GM12878 (cell line): ENCODE measurements around the gene LCE3E. TPM values are rescaled to one million over a fixed set of nuclear protein-coding genes. Genes with fewer than 3 reads are reported as not detected.

Source experiments
- polyA plus RNA-seq, 11 experiments: library from polyadenylated mRNA; depleted of rRNA in 4 of 11; unstranded in 6 of 11; stranded (reverse) in 5 of 11; fragments of >200 nt; fragmentation: Nextera tagmentation in 4 of 11; fragmentation: Illumina TruSeq in 1 of 11; extraction: Ambion mirVana in 4 of 11; extraction: Trizol in 1 of 11; gene quantifications; 1 replicate in 1 of 11; 2 replicates in 10 of 11; pipeline versions ENCODE4 v1.2.1 to v1.2.3, GENCODE V29; 2011 to 2016; ENCODE audit warnings: inconsistent platforms in 2 of 11, missing spikeins in 2 of 11, low read depth in 1 of 11
- small RNA-seq: library from RNA; depleted of rRNA; stranded (forward); fragments of <200 nt; gene quantifications from one replicate; pipeline ENCODE3, GENCODE V24; 2014
- total RNA-seq, 4 experiments: library from RNA; depleted of rRNA in 3 of 4; stranded (reverse); fragments of >200 nt in 3 of 4; fragmentation: Illumina TruSeq in 1 of 4; extraction: Trizol in 1 of 4; gene quantifications; 2 replicates each; pipeline versions ENCODE4 v1.2.1 to v1.2.3, GENCODE V29; 2013 to 2021

Gene LCE3E
- total and polyA plus RNA-seq, 10 of the 15 experiments (the other 5 are each of a cell fraction or from before 2014, with no cell fraction given): not detected

Small RNAs within 50 kb of the gene (small RNA-seq; reads per million reads assigned to genes)
- not detected for gene LCE3B

Other genes starting within 250 kb of the LCE3E start
Only the 7 nearest of the 20 such genes appear.
- gene LCE5A, start 56.0 kb downstream of the LCE3E start, total RNA-seq (2014; rRNA removed): not detected in 2 replicates
- not detected in 2 replicates for gene LCE5A, start 56.0 kb downstream of the LCE3E start, total RNA-seq (2014; rRNA removed; fragmentation: Illumina TruSeq; extraction: Trizol)
- gene LCE5A, start 56.0 kb downstream of the LCE3E start, total RNA-seq (2021): not detected in 2 replicates
- gene LCE5A, start 56.0 kb downstream of the LCE3E start, polyA plus RNA-seq (2011; rRNA removed): not detected in 2 replicates
- gene LCE5A, start 56.0 kb downstream of the LCE3E start, polyA plus RNA-seq (2014; fragmentation: Illumina TruSeq; extraction: Trizol): not detected in 2 replicates
- gene LCE5A, start 56.0 kb downstream of the LCE3E start, polyA plus RNA-seq (2014; fragmentation: Nextera tagmentation; extraction: Ambion mirVana): not detected
- not detected in 2 replicates for gene LCE5A, start 56.0 kb downstream of the LCE3E start, polyA plus RNA-seq (2014; rRNA removed)
- gene LCE5A, start 56.0 kb downstream of the LCE3E start, polyA plus RNA-seq (2016; fragmentation: Nextera tagmentation; extraction: Ambion mirVana): not detected
- not detected in 2 replicates for gene CRCT1, start 52.3 kb downstream of the LCE3E start, total RNA-seq (2014; rRNA removed)
- gene CRCT1, start 52.3 kb downstream of the LCE3E start, total RNA-seq (2014; rRNA removed; fragmentation: Illumina TruSeq; extraction: Trizol): not detected in 2 replicates
- not detected in 2 replicates for gene CRCT1, start 52.3 kb downstream of the LCE3E start, total RNA-seq (2021)
- gene CRCT1, start 52.3 kb downstream of the LCE3E start, polyA plus RNA-seq (2011; rRNA removed): not detected in 2 replicates
- gene CRCT1, start 52.3 kb downstream of the LCE3E start, polyA plus RNA-seq (2014; fragmentation: Illumina TruSeq; extraction: Trizol): not detected in 2 replicates
- not detected for gene CRCT1, start 52.3 kb downstream of the LCE3E start, polyA plus RNA-seq (2014; fragmentation: Nextera tagmentation; extraction: Ambion mirVana)
- not detected in 2 replicates for gene CRCT1, start 52.3 kb downstream of the LCE3E start, polyA plus RNA-seq (2014; rRNA removed)
- not detected for gene CRCT1, start 52.3 kb downstream of the LCE3E start, polyA plus RNA-seq (2016; fragmentation: Nextera tagmentation; extraction: Ambion mirVana)
- gene LCE3D, start 13.7 kb upstream of the LCE3E start, total RNA-seq (2014; rRNA removed): not detected in 2 replicates
- not detected in 2 replicates for gene LCE3D, start 13.7 kb upstream of the LCE3E start, total RNA-seq (2014; rRNA removed; fragmentation: Illumina TruSeq; extraction: Trizol)
- not detected in 2 replicates for gene LCE3D, start 13.7 kb upstream of the LCE3E start, total RNA-seq (2021)
- not detected in 2 replicates for gene LCE3D, start 13.7 kb upstream of the LCE3E start, polyA plus RNA-seq (2011; rRNA removed)
- not detected in 2 replicates for gene LCE3D, start 13.7 kb upstream of the LCE3E start, polyA plus RNA-seq (2014; fragmentation: Illumina TruSeq; extraction: Trizol)
- not detected for gene LCE3D, start 13.7 kb upstream of the LCE3E start, polyA plus RNA-seq (2014; fragmentation: Nextera tagmentation; extraction: Ambion mirVana)
- gene LCE3D, start 13.7 kb upstream of the LCE3E start, polyA plus RNA-seq (2014; rRNA removed): 0.27 TPM in 1 of 2 replicates, not detected in the other
- not detected for gene LCE3D, start 13.7 kb upstream of the LCE3E start, polyA plus RNA-seq (2016; fragmentation: Nextera tagmentation; extraction: Ambion mirVana)
- gene LCE3C, start 33.5 kb upstream of the LCE3E start, total RNA-seq (2014; rRNA removed): not detected in 2 replicates
- not detected in 2 replicates for gene LCE3C, start 33.5 kb upstream of the LCE3E start, total RNA-seq (2014; rRNA removed; fragmentation: Illumina TruSeq; extraction: Trizol)
- gene LCE3C, start 33.5 kb upstream of the LCE3E start, total RNA-seq (2021): not detected in 2 replicates
- gene LCE3C, start 33.5 kb upstream of the LCE3E start, polyA plus RNA-seq (2011; rRNA removed): not detected in 2 replicates
- gene LCE3C, start 33.5 kb upstream of the LCE3E start, polyA plus RNA-seq (2014; fragmentation: Illumina TruSeq; extraction: Trizol): not detected in 2 replicates
- gene LCE3C, start 33.5 kb upstream of the LCE3E start, polyA plus RNA-seq (2014; fragmentation: Nextera tagmentation; extraction: Ambion mirVana): not detected
- gene LCE3C, start 33.5 kb upstream of the LCE3E start, polyA plus RNA-seq (2014; rRNA removed): not detected in 2 replicates
- not detected for gene LCE3C, start 33.5 kb upstream of the LCE3E start, polyA plus RNA-seq (2016; fragmentation: Nextera tagmentation; extraction: Ambion mirVana)
- not detected in 2 replicates for gene LCE3B, start 47.0 kb upstream of the LCE3E start, total RNA-seq (2014; rRNA removed)
- not detected in 2 replicates for gene LCE3B, start 47.0 kb upstream of the LCE3E start, total RNA-seq (2014; rRNA removed; fragmentation: Illumina TruSeq; extraction: Trizol)
- gene LCE3B, start 47.0 kb upstream of the LCE3E start, total RNA-seq (2021): not detected in 2 replicates
- gene LCE3B, start 47.0 kb upstream of the LCE3E start, polyA plus RNA-seq (2011; rRNA removed): not detected in 2 replicates
- not detected in 2 replicates for gene LCE3B, start 47.0 kb upstream of the LCE3E start, polyA plus RNA-seq (2014; fragmentation: Illumina TruSeq; extraction: Trizol)
- not detected for gene LCE3B, start 47.0 kb upstream of the LCE3E start, polyA plus RNA-seq (2014; fragmentation: Nextera tagmentation; extraction: Ambion mirVana)
- gene LCE3B, start 47.0 kb upstream of the LCE3E start, polyA plus RNA-seq (2014; rRNA removed): not detected in 2 replicates
- not detected for gene LCE3B, start 47.0 kb upstream of the LCE3E start, polyA plus RNA-seq (2016; fragmentation: Nextera tagmentation; extraction: Ambion mirVana)
- gene LCE3A, start 56.3 kb upstream of the LCE3E start, total RNA-seq (2014; rRNA removed): not detected in 2 replicates
- gene LCE3A, start 56.3 kb upstream of the LCE3E start, total RNA-seq (2014; rRNA removed; fragmentation: Illumina TruSeq; extraction: Trizol): not detected in 2 replicates
- not detected in 2 replicates for gene LCE3A, start 56.3 kb upstream of the LCE3E start, total RNA-seq (2021)
- not detected in 2 replicates for gene LCE3A, start 56.3 kb upstream of the LCE3E start, polyA plus RNA-seq (2011; rRNA removed)
- gene LCE3A, start 56.3 kb upstream of the LCE3E start, polyA plus RNA-seq (2014; fragmentation: Illumina TruSeq; extraction: Trizol): not detected in 2 replicates
- gene LCE3A, start 56.3 kb upstream of the LCE3E start, polyA plus RNA-seq (2014; fragmentation: Nextera tagmentation; extraction: Ambion mirVana): not detected
- gene LCE3A, start 56.3 kb upstream of the LCE3E start, polyA plus RNA-seq (2014; rRNA removed): not detected in 2 replicates
- not detected for gene LCE3A, start 56.3 kb upstream of the LCE3E start, polyA plus RNA-seq (2016; fragmentation: Nextera tagmentation; extraction: Ambion mirVana)
- not detected in 2 replicates for gene LCE2D, start 96.6 kb upstream of the LCE3E start, total RNA-seq (2014; rRNA removed)
- not detected in 2 replicates for gene LCE2D, start 96.6 kb upstream of the LCE3E start, total RNA-seq (2014; rRNA removed; fragmentation: Illumina TruSeq; extraction: Trizol)
- not detected in 2 replicates for gene LCE2D, start 96.6 kb upstream of the LCE3E start, total RNA-seq (2021)
- not detected in 2 replicates for gene LCE2D, start 96.6 kb upstream of the LCE3E start, polyA plus RNA-seq (2011; rRNA removed)
- not detected in 2 replicates for gene LCE2D, start 96.6 kb upstream of the LCE3E start, polyA plus RNA-seq (2014; fragmentation: Illumina TruSeq; extraction: Trizol)
- gene LCE2D, start 96.6 kb upstream of the LCE3E start, polyA plus RNA-seq (2014; fragmentation: Nextera tagmentation; extraction: Ambion mirVana): not detected
- gene LCE2D, start 96.6 kb upstream of the LCE3E start, polyA plus RNA-seq (2014; rRNA removed): not detected in 2 replicates
- not detected for gene LCE2D, start 96.6 kb upstream of the LCE3E start, polyA plus RNA-seq (2016; fragmentation: Nextera tagmentation; extraction: Ambion mirVana)